ENCODE measurements around the gene INSC.

Gene INSC

GRCh38 chr11:15293975-15294620, 179.4 kb downstream of the INSC start:
- TF ChIP-seq CTCF (IDR thresholded peaks at IDR 0.05; ENCODE audit: low read depth, low read length) = no peak
- DNase-seq (ENCODE audit: extremely low read depth, low read depth) = no peak

GRCh38 chr11:15295695-15296094, 181.0 kb downstream of the INSC start:
- no peak for TF ChIP-seq CTCF (IDR thresholded peaks at IDR 0.05; ENCODE audit: low read depth, low read length)
- no peak for DNase-seq (ENCODE audit: extremely low read depth, low read depth)
